Tibial artery (tissue), 4 donors: ENCODE data around the gene MAN2B1.
A peak's percentile ranks its signal among the peaks of the same experiment; 100 is the strongest.
"Not testable (repeated sequence)": the region's sequence is repeated elsewhere in the genome, so short reads cannot be mapped to it uniquely, and the experiment has no call there.

Experiments used
- DNase-seq, 2 donors: peaks; one replicate each; pipeline ENCODE4 v3.0.0-alpha.2; 2019
- H3K27ac ChIP-seq, 2 donors: fragments of 200-600 bp; sonication (generic) in 1 of 2; 1 replicate in 1 of 2; 2 replicates in 1 of 2; pipeline ENCODE4 v1.5.1; 2018 to 2019; ENCODE audit warnings: mild to moderate bottlenecking in 1 of 2
- H3K27me3 ChIP-seq, 2 donors: fragments of 200-600 bp; sonication (generic) in 1 of 2; one replicate each; pipeline versions ENCODE4 v1.5.1 to v1.6.0; 2016 to 2019
- H3K36me3 ChIP-seq, 3 donors: fragments of 200-600 bp; sonication (generic) in 2 of 3; one replicate each; pipeline ENCODE4 v1.5.1; 2016 to 2019; ENCODE audit warnings: mild to moderate bottlenecking in 2 of 3
- H3K4me1 ChIP-seq, 4 donors: fragments of 200-600 bp; sonication (generic) in 2 of 4; 1 replicate in 3 of 4; 2 replicates in 1 of 4; pipeline ENCODE4 v1.5.1; 2016 to 2019
- H3K4me3 ChIP-seq, 2 donors: fragments of 200-600 bp; sonication (generic) in 1 of 2; 1 replicate in 1 of 2; 2 replicates in 1 of 2; pipeline ENCODE4 v1.5.1; 2018 to 2019; ENCODE audit warnings: mild to moderate bottlenecking in 2 of 2
- H3K9me3 ChIP-seq, 3 donors: fragments of 200-600 bp; sonication (generic) in 1 of 3; one replicate each; pipeline ENCODE4 v1.5.1; 2016 to 2019
- CTCF ChIP-seq, 2 experiments: fragments of 200-600 bp in 1 of 2; fragments of 450-650 bp in 1 of 2; IDR thresholded peaks; one replicate each; pipeline ENCODE4 v1.5.1; 2017 to 2019; ENCODE audit warnings: antibody characterized with exemption in 2 of 2, mild to moderate bottlenecking in 1 of 2, moderate library complexity in 1 of 2
- intact Hi-C: fragments of 100-400 bp; cut with DNase I; formaldehyde crosslinking; loops from one replicate; pipeline ENCODE4 v1.15.0; 2023; ENCODE audit warnings: low total_unique reads

The MAN2B1 gene

GRCh38 chr19:12647490-12648071 is 19.0 kb downstream of the MAN2B1 start:
- Histone ChIP-seq H3K27ac (no peak overlapping the region), H3K4me1 (peaks cover 0 to 19% (median 8%) of the 10 kb centered on the region in 4 donors), H3K27me3 (no peaks in the 10 kb centered on the region), H3K36me3 (peaks cover 0 to 13% (median 0%) of the 10 kb centered on the region in 3 donors), H3K4me3 (peak overlapping the region; percentile 11 to 32), H3K9me3 (no peaks in the 10 kb centered on the region)
- intact Hi-C loops, result no loop called here
- DNase-seq, result peak in 1 of 2 donors; percentile 77
- no peak for TF ChIP-seq CTCF (IDR thresholded peaks at IDR 0.05)

GRCh38 chr19:12647047-12647446 is 19.5 kb downstream of the MAN2B1 start:
- no peak for DNase-seq
- intact Hi-C loops, result no loop called here
- no peaks in the 10 kb centered on the region for H3K9me3 ChIP-seq
- no peak overlapping the region for H3K27ac ChIP-seq
- H3K4me3 ChIP-seq, result no peak overlapping the region
- no peak for TF ChIP-seq CTCF (IDR thresholded peaks at IDR 0.05)
- no peaks in the 10 kb centered on the region for H3K27me3 ChIP-seq
- peaks cover 0 to 19% (median 8%) of the 10 kb centered on the region in 4 donors for H3K4me1 ChIP-seq
- peaks cover 0 to 10% (median 0%) of the 10 kb centered on the region in 3 donors for H3K36me3 ChIP-seq

- H3K4me1 ChIP-seq, result peaks cover 0 to 19% (median 8%) of the 10 kb centered on the region in 4 donors
- DNase-seq, result no peak
- no peak for TF ChIP-seq CTCF (IDR thresholded peaks at IDR 0.05)
- H3K9me3 ChIP-seq, result no peaks in the 10 kb centered on the region
- intact Hi-C loops, result no loop called here
- H3K4me3 ChIP-seq, result no peak overlapping the region
- H3K27me3 ChIP-seq, result no peaks in the 10 kb centered on the region
- no peak overlapping the region for H3K27ac ChIP-seq
- H3K36me3 ChIP-seq, result peaks cover 0 to 5% (median 0%) of the 10 kb centered on the region in 3 donors
Measured at GRCh38 chr19:12646551-12646950, 20.0 kb downstream of the MAN2B1 start.

- H3K27ac ChIP-seq, H3K27me3 ChIP-seq, H3K36me3 ChIP-seq, H3K4me3 ChIP-seq, H3K9me3 ChIP-seq, intact Hi-C loops, DNase-seq: not testable (repeated sequence)
- H3K4me1 ChIP-seq, result peaks cover 0 to 29% (median 15%) of the 10 kb centered on the region in 4 donors
Measured at GRCh38 chr19:12643716-12644115, 22.8 kb downstream of the MAN2B1 start.

GRCh38 chr19:12642506-12642905 is 24.0 kb downstream of the MAN2B1 start:
- Histone ChIP-seq H3K36me3 (peaks cover 0 to 4% (median 0%) of the 10 kb centered on the region in 3 donors), H3K27ac (no peak overlapping the region), H3K4me1 (peaks cover 0 to 17% (median 9%) of the 10 kb centered on the region in 4 donors), H3K27me3 (no peaks in the 10 kb centered on the region), H3K4me3 (no peak overlapping the region), H3K9me3 (no peaks in the 10 kb centered on the region)
- no peak for TF ChIP-seq CTCF (IDR thresholded peaks at IDR 0.05)
- DNase-seq, result no peak
- intact Hi-C loops, result no loop called here

- peaks cover 0 to 13% (median 7%) of the 10 kb centered on the region in 4 donors for H3K4me1 ChIP-seq
- no peak overlapping the region for H3K27ac ChIP-seq
- H3K36me3 ChIP-seq, result peaks cover 0 to 2% (median 0%) of the 10 kb centered on the region in 3 donors
- H3K4me3 ChIP-seq, result no peak overlapping the region
- no peak for TF ChIP-seq CTCF (IDR thresholded peaks at IDR 0.05)
- no peaks in the 10 kb centered on the region for H3K27me3 ChIP-seq
- no peak for DNase-seq
- H3K9me3 ChIP-seq, result no peaks in the 10 kb centered on the region
- intact Hi-C loops, result no loop called here
Measured at GRCh38 chr19:12641456-12641855, 25.1 kb downstream of the MAN2B1 start.
